HG02642 (cell line): Measurements from ENCODE around the gene RBMY1J.
"Not testable (repeated sequence)": the region's sequence is repeated elsewhere in the genome, so short reads cannot be mapped to it uniquely, and the experiment has no call there.

Source experiments
- ATAC-seq: cut with Tn5 transposase; IDR thresholded peaks from one replicate; pipeline ENCODE4 v1.9.1; 2021; ENCODE audit warnings: mild to moderate bottlenecking; ENCODE audit not compliant: unreplicated experiment, poor library complexity

Gene RBMY1J

DNA sequence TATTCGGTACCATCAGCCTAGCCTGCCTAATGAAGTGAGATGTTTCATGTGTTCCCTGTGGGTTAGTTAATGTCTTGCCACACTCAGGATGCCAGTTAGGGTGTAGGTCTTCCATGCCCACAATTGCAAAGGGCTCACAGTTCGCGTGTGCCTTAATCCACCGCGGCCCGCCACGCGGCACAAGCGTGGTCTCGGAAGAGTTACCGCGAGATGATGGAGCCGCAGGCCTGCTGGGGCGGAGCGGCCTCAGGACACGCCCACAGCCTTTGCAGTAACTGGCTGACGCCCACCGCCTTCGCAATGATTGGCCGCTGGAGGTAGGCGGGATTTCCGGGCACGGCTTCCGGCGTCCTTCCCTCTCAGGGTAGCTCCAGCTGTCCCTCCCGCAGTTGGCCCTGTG, at the start of gene RBMY1J:
Gene RBMY1J, plus strand, starts transcription at position 301 of the 400 bp plus-strand sequence. CDS start 2,038 bp downstream, outside the sequence.
- ATAC-seq, result not testable (repeated sequence)

DNA sequence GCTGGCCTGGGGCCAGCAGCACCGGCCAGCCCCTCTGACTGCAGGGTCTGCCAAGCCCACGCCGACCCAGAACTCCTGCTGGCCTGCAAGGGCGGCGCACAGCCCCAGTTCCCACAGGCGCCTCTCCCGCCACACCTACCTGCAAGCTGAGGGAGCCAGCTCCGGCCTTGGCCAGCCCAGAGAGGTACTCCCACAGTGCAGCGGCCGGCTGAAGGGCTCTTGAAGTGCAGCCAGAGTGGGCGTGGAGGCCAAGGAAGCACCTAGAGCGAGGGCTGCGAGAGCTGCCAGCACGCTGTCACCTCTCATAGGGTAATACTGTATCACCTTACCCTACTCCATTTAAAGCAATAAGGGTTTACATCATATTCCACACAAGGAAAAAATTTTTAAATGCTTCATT, 35.8 kb upstream of the RBMY1J start:
- ATAC-seq, result no peak

DNA sequence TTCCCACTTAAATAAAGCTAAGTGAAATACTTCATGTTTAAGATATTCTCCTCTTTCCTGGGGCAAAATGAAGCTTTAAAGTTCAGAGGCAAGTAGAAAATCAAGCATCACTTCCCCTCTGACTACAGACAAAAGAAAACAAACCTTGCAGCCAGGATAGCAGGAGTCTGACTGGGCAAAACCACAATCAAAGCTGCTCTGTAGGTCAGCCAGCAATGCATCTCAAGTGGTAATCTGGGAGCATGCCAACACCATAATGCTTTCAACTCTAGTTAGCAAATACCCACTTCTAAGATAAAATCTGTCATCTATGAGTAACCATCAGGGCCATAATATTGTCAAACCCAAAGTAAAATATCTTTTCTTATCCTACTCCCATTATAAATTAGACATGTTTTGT, 32.6 kb upstream of the RBMY1J start:
- no peak for ATAC-seq

DNA sequence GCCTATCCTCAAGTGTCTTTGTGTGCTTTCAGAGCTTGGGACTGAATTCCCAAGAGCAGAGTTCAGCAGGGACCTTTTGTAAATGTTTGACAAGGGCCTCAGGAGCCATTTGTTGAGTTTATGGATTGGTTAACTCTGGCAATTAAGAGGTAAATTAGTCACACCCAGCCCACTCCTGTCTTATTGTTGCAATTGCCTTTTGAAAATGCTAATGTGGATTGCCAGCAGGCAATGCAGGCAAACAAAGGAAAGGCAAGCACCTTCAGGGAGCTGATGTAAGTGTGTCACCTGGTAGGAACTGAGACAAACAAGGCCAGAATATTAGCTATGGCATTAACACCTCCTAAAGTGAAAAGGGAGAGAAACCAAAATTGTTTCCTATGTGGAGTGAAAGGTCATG, 29.7 kb upstream of the RBMY1J start:
- ATAC-seq, result no peak

DNA sequence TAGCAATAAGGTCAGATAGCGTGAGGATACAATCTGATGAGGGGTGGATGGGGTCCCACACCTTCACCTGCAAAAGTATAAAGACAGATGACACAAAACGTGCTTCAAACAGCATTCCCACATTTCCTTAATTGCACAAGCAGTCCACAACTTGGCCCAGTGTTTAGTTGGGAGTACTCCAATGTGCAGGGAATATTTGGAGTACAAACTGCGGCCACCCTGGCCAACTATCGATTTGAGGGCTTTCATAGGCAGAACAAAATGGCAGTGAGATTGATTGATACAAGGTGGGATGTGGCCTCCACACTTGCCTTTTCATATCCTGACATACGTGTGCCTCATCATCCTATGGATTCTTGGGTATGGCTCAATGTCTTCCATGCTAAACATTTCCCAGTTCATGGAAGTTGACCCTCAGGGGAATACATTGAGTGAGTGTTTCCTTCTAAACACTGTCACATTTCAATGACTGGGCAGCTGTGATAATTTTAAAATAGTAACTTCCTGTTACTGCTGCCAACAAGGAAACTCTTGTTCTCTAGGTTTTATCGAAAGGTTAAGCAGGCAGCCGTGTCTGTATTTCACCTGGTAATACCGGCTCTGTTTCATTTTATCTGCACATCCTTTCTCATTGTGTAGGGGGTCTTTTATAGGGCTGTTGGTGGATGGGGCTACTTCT, 41.6 kb downstream of the RBMY1J start:
- ATAC-seq, result not testable (repeated sequence)

DNA sequence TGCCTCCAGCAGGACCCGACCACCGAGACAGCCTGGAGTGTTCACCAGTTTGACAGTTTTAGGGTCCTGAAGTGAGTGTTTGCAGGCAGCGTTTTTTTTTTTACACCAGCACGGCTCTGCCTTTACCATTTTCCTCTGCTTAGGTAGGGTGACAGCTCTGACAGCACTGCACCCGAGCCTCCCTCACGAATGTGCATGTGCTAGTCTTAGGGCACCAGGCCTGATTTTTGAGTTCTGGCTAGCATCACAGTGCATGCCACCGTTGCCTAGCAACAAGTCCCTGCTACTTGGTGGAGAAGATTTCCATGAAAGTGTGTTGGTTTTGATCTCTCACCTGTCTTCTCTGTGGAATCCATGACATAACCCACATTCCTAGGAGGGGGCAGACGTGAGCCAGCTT, 52.3 kb downstream of the RBMY1J start:
- not testable (repeated sequence) for ATAC-seq

DNA sequence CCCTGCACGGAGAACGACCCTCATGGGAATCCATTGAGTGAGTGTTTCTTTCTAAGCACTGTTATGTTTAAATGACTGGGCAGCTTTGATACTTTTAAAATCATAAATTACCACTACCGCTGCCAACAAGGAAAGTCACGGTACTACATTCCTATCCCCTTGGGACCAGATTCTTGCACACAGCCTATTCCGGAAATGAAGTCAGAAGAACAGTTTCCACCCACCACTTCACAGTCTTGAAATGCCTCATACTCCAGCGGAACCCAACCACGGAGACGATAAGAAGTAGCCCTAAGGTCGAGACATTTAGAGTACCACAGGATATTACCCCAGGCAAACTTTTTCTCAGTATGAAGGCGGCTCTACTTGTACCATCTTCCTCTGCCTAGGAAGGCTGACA, 58.8 kb downstream of the RBMY1J start:
- ATAC-seq, result not testable (repeated sequence)
